SK-N-SH treated with all-trans-retinoic acid at 6 μM for 48 hours (cell line): Measurements from ENCODE around the gene LPCAT3.

ENCODE experiments used
- ATAC-seq: fragments of 200-7000 bp; cut with Tn5 transposase; 3 replicates; pipeline ENCODE4 v1.9.1; 2020; ENCODE audit warnings: mild to moderate bottlenecking, moderate library complexity
- BACH2 ChIP-seq: fragments of 250-450 bp; sonication (Bioruptor Pico); IDR thresholded peaks from 2 replicates; pipeline ENCODE4 v1.9.0; 2021; ENCODE audit warnings: mild to moderate bottlenecking, borderline replicate concordance
- CREB5 ChIP-seq: fragments of 250-450 bp; sonication (Bioruptor Pico); IDR thresholded peaks from 2 replicates; pipeline ENCODE4 v1.5.1; 2020; ENCODE audit warnings: low read depth, mild to moderate bottlenecking, moderate library complexity
- CSDC2 ChIP-seq: fragments of 250-450 bp; sonication (Bioruptor Pico); IDR thresholded peaks from 2 replicates; pipeline ENCODE4 v1.5.0; 2020; ENCODE audit warnings: mild to moderate bottlenecking, moderate library complexity
- CSRNP3 ChIP-seq: fragments of 250-450 bp; sonication (Bioruptor Pico); IDR thresholded peaks from 2 replicates; pipeline ENCODE4 v1.5.1; 2021; ENCODE audit warnings: mild to moderate bottlenecking, moderate library complexity
- ESRRG ChIP-seq: fragments of 250-450 bp; sonication (Bioruptor Pico); IDR thresholded peaks from 2 replicates; pipeline ENCODE4 v1.6.1; 2021; ENCODE audit warnings: mild to moderate bottlenecking
- GLIS3 ChIP-seq: fragments of 250-450 bp; sonication (Bioruptor Pico); IDR thresholded peaks from 2 replicates; pipeline ENCODE4 v1.5.0; 2020; ENCODE audit warnings: mild to moderate bottlenecking, moderate library complexity
- ISL1 ChIP-seq: fragments of 250-450 bp; sonication (Bioruptor Pico); IDR thresholded peaks from 2 replicates; pipeline ENCODE4 v2.1.2; 2022; ENCODE audit warnings: mild to moderate bottlenecking, moderate library complexity
- OSR1 ChIP-seq: fragments of 250-450 bp; sonication (Bioruptor Pico); IDR thresholded peaks from 2 replicates; pipeline ENCODE4 v1.8.0; 2022; ENCODE audit warnings: moderate library complexity, mild to moderate bottlenecking, inconsistent platforms
- PATZ1 ChIP-seq: fragments of 250-450 bp; sonication (Bioruptor Pico); IDR thresholded peaks from 2 replicates; pipeline ENCODE4 v1.8.0; 2020; ENCODE audit warnings: mild to moderate bottlenecking, moderate library complexity, borderline replicate concordance
- POU6F1 ChIP-seq: fragments of 250-450 bp; sonication (Bioruptor Pico); IDR thresholded peaks from 2 replicates; pipeline ENCODE4 v1.8.0; 2021; ENCODE audit warnings: low read depth, mild to moderate bottlenecking, moderate library complexity, borderline replicate concordance
- PPARA ChIP-seq: fragments of 250-450 bp; sonication (Bioruptor Pico); IDR thresholded peaks from 2 replicates; pipeline ENCODE4 v1.5.0; 2020; ENCODE audit warnings: mild to moderate bottlenecking, borderline replicate concordance
- SNAI2 ChIP-seq: fragments of 250-450 bp; sonication (Bioruptor Pico); IDR thresholded peaks from 2 replicates; pipeline ENCODE4 v1.5.0; 2020; ENCODE audit warnings: mild to moderate bottlenecking, moderate library complexity
- TCF4 ChIP-seq: fragments of 250-450 bp; sonication (Bioruptor Pico); IDR thresholded peaks from 2 replicates; pipeline ENCODE4 v1.8.0; 2021; ENCODE audit warnings: mild to moderate bottlenecking, moderate library complexity, borderline replicate concordance
- TOX ChIP-seq: fragments of 250-450 bp; sonication (Bioruptor Pico); IDR thresholded peaks from 2 replicates; pipeline ENCODE4 v1.8.0; 2021; ENCODE audit warnings: mild to moderate bottlenecking, moderate library complexity, borderline replicate concordance
- TSHZ2 ChIP-seq: fragments of 250-450 bp; sonication (Bioruptor Pico); IDR thresholded peaks from 2 replicates; pipeline ENCODE4 v1.5.0; 2020; ENCODE audit warnings: mild to moderate bottlenecking, moderate library complexity
- ZC3H10 ChIP-seq: fragments of 250-450 bp; sonication (Bioruptor Pico); IDR thresholded peaks from 2 replicates; pipeline ENCODE4 v1.5.1; 2021; ENCODE audit warnings: mild to moderate bottlenecking, moderate library complexity
- ZFP3 ChIP-seq: fragments of 250-450 bp; sonication (Bioruptor Pico); IDR thresholded peaks from 2 replicates; pipeline ENCODE4 v1.5.0; 2020; ENCODE audit warnings: mild to moderate bottlenecking, moderate library complexity
- ZNF70 ChIP-seq: fragments of 450-650 bp; formaldehyde crosslinking; IDR thresholded peaks from 2 replicates; pipeline ENCODE4 v1.5.0; 2020; ENCODE audit warnings: mild to moderate bottlenecking, moderate library complexity
- ZNF8 ChIP-seq: fragments of 450-650 bp; formaldehyde crosslinking; IDR thresholded peaks from 2 replicates; pipeline ENCODE4 v1.5.0; 2020; ENCODE audit warnings: mild to moderate bottlenecking, moderate library complexity

LPCAT3 gene

GRCh38 chr12:6941267-6941666 lies 77.0 kb downstream of the LPCAT3 start:
- TF ChIP-seq ZNF70 (CRISPR knock-in tag): no peak
- TF ChIP-seq ZFP3 (CRISPR knock-in tag): no peak
- TF ChIP-seq PATZ1 (CRISPR knock-in tag): no peak
- TF ChIP-seq ISL1 (CRISPR knock-in tag): no peak
- no peak for TF ChIP-seq CSDC2 (CRISPR knock-in tag)
- TF ChIP-seq GLIS3 (CRISPR knock-in tag): no peak
- TF ChIP-seq BACH2 (CRISPR knock-in tag): no peak
- no peak for TF ChIP-seq TSHZ2
- no peak for TF ChIP-seq CSRNP3 (CRISPR knock-in tag)
- TF ChIP-seq CREB5 (CRISPR knock-in tag): no peak
- no peak for TF ChIP-seq ESRRG (CRISPR knock-in tag)
- TF ChIP-seq TCF4 (CRISPR knock-in tag): no peak
- TF ChIP-seq PPARA (CRISPR knock-in tag): no peak
- no peak for TF ChIP-seq SNAI2 (CRISPR knock-in tag)
- TF ChIP-seq, all 23 proteins: peak for 0
- no peak for ATAC-seq

- TF ChIP-seq ZFP3 (CRISPR knock-in tag) (no peak), BACH2 (CRISPR knock-in tag) (no peak), OSR1 (CRISPR knock-in tag) (no peak), TCF4 (CRISPR knock-in tag) (no peak), CREB5 (CRISPR knock-in tag) (no peak), ZNF8 (CRISPR knock-in tag) (no peak), CSRNP3 (CRISPR knock-in tag) (no peak), ZNF70 (CRISPR knock-in tag) (no peak), ZC3H10 (CRISPR knock-in tag) (no peak), GLIS3 (CRISPR knock-in tag) (no peak), ESRRG (CRISPR knock-in tag) (no peak), PATZ1 (CRISPR knock-in tag) (no peak), POU6F1 (CRISPR knock-in tag) (no peak), SNAI2 (CRISPR knock-in tag) (no peak), TOX (CRISPR knock-in tag) (no peak)
- ATAC-seq: no peak
These were observed 79.1 kb downstream of the LPCAT3 start for GRCh38 chr12:6939191-6939540.
